HL-60 (cell line): ENCODE measurements around the gene OSM.

Source experiments
- GABPA ChIP-seq: IDR thresholded peaks from 2 replicates; pipeline ENCODE4 v1.6.1; 2012; ENCODE audit warnings: low read depth
- POLR2AphosphoS5 ChIP-seq: IDR thresholded peaks from 2 replicates; pipeline ENCODE4 v1.6.1; 2012; ENCODE audit warnings: low read depth
- REST ChIP-seq: IDR thresholded peaks from 2 replicates; pipeline ENCODE4 v1.6.1; 2012; ENCODE audit warnings: low read depth; ENCODE audit not compliant: insufficient replicate concordance

- TF ChIP-seq GABPA: no peak
- no peak for TF ChIP-seq REST
- no peak for TF ChIP-seq POLR2AphosphoS5
These were observed 42.0 kb upstream of the OSM start for GRCh38 chr22:30308518-30309230.
